Epidermal melanocyte (primary cell): ENCODE data around the gene MAML3.
A peak's percentile ranks its signal among the peaks of the same experiment; 100 is the strongest.

Experiments
- DNase-seq: peaks from one replicate; pipeline ENCODE4 v3.0.0; 2011; ENCODE audit warnings: low spot score; ENCODE audit not compliant: insufficient read length

The MAML3 gene

GRCh38 chr4:140004922-140005627 lies 148.9 kb downstream of the MAML3 start:
- DNase-seq: no peak

GRCh38 chr4:140004549-140004895 lies 149.5 kb downstream of the MAML3 start:
- DNase-seq: peak; percentile 46

GRCh38 chr4:140003876-140004548 lies 150.0 kb downstream of the MAML3 start:
- DNase-seq: no peak

- no peak for DNase-seq
Observed at GRCh38 chr4:140000232-140000631, 153.8 kb downstream of the MAML3 start.

GRCh38 chr4:139988863-139989765 lies 164.9 kb downstream of the MAML3 start:
- DNase-seq: peak; percentile 52

- DNase-seq: no peak
Observed at GRCh38 chr4:139987502-139987850, 166.5 kb downstream of the MAML3 start.

- DNase-seq: no peak
Observed at GRCh38 chr4:139986689-139987501, 167.1 kb downstream of the MAML3 start.

- no peak for DNase-seq
Observed at GRCh38 chr4:139986106-139986505, 167.9 kb downstream of the MAML3 start.

- DNase-seq: no peak
Observed at GRCh38 chr4:139985401-139985800, 168.6 kb downstream of the MAML3 start.

- no peak for DNase-seq
Observed at GRCh38 chr4:139984471-139984870, 169.5 kb downstream of the MAML3 start.

- no peak for DNase-seq
Observed at GRCh38 chr4:139978692-139979091, 175.3 kb downstream of the MAML3 start.

- no peak for DNase-seq
Observed at GRCh38 chr4:139977838-139978609, 176.0 kb downstream of the MAML3 start.

GRCh38 chr4:139975830-139976272 lies 178.1 kb downstream of the MAML3 start:
- DNase-seq: no peak

- DNase-seq: no peak
Observed at GRCh38 chr4:139973616-139974015, 180.4 kb downstream of the MAML3 start.

- no peak for DNase-seq
Observed at GRCh38 chr4:139973015-139973414, 181.0 kb downstream of the MAML3 start.

GRCh38 chr4:139972305-139972704 lies 181.7 kb downstream of the MAML3 start:
- no peak for DNase-seq

GRCh38 chr4:139971111-139971510 lies 182.9 kb downstream of the MAML3 start:
- no peak for DNase-seq

- DNase-seq: no peak
Observed at GRCh38 chr4:139969635-139970266, 184.2 kb downstream of the MAML3 start.

GRCh38 chr4:139968831-139969230 lies 185.2 kb downstream of the MAML3 start:
- no peak for DNase-seq

- DNase-seq: no peak
Observed at GRCh38 chr4:139966383-139966782, 187.6 kb downstream of the MAML3 start.
